A673 (cell line): ENCODE data around the gene KRTAP5-3.

Experiments
- EZH2 ChIP-seq: fragments of 200-600 bp; sonication (generic); IDR thresholded peaks from 2 replicates; pipeline ENCODE4 v1.6.1; 2017; ENCODE audit warnings: borderline replicate concordance, low read depth, mild to moderate bottlenecking, mixed read lengths, antibody characterized with exemption, low read length; ENCODE audit not compliant: poor library complexity, severe bottlenecking
- TF ChIP-seq, protein P1 (sequence below): fragments of 300-800, 200-600 bp; sonication (generic); conservative IDR thresholded peaks from 2 replicates; pipeline ENCODE4 v1.5.1; 2017; ENCODE audit warnings: low read depth, mild to moderate bottlenecking, antibody characterized with exemption, low read length, moderate library complexity, mixed read lengths

DNA sequence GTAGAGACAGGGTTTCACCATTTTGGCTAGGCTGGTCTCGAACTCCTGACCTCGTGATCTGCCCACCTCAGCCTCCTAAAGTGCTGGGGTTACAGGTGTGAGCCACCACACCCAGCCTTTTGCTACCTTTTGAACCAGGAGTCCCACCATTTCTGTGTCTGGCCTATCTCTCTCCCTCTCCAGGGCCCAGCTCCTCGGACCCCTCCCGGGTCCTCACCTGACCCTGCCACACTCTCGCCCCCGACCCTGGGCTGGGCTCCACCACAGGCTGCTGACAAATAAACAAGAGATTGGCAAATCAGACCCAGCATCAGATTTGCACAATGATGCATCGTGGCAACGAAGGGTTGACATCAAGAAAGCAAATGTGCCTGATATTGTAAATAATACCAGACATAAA is 30.1 kb upstream of the KRTAP5-3 start:
- TF ChIP-seq, protein P1, sequence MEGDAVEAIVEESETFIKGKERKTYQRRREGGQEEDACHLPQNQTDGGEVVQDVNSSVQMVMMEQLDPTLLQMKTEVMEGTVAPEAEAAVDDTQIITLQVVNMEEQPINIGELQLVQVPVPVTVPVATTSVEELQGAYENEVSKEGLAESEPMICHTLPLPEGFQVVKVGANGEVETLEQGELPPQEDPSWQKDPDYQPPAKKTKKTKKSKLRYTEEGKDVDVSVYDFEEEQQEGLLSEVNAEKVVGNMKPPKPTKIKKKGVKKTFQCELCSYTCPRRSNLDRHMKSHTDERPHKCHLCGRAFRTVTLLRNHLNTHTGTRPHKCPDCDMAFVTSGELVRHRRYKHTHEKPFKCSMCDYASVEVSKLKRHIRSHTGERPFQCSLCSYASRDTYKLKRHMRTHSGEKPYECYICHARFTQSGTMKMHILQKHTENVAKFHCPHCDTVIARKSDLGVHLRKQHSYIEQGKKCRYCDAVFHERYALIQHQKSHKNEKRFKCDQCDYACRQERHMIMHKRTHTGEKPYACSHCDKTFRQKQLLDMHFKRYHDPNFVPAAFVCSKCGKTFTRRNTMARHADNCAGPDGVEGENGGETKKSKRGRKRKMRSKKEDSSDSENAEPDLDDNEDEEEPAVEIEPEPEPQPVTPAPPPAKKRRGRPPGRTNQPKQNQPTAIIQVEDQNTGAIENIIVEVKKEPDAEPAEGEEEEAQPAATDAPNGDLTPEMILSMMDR, result no peak
- TF ChIP-seq EZH2, result no peak
